Right renal pelvis (tissue), 4 donors: ENCODE data around the gene PHF11. TPM values are rescaled to one million over a fixed set of nuclear protein-coding genes. Genes with fewer than 3 reads are reported as not detected.
"Not testable (repeated sequence)": the region's sequence is repeated elsewhere in the genome, so short reads cannot be mapped to it uniquely, and the experiment has no call there.

ENCODE experiments used
- DNase-seq, 4 donors: peaks; one replicate each; pipeline ENCODE4 v3.0.0-alpha.2; 2013; ENCODE audit warnings: low read depth in 4 of 4, low spot score in 3 of 4, missing footprints in 1 of 4
- polyA plus RNA-seq, 4 donors: library from polyadenylated mRNA; unstranded; fragments of 120-200 nt; gene quantifications; one replicate each; pipeline ENCODE4 v1.2.1, GENCODE V29; 2013; ENCODE audit not compliant: insufficient read length in 4 of 4

The PHF11 gene
- 10 to 100 TPM; 26.8 to 42.5 (median 35.7) TPM for polyA plus RNA-seq

DNA sequence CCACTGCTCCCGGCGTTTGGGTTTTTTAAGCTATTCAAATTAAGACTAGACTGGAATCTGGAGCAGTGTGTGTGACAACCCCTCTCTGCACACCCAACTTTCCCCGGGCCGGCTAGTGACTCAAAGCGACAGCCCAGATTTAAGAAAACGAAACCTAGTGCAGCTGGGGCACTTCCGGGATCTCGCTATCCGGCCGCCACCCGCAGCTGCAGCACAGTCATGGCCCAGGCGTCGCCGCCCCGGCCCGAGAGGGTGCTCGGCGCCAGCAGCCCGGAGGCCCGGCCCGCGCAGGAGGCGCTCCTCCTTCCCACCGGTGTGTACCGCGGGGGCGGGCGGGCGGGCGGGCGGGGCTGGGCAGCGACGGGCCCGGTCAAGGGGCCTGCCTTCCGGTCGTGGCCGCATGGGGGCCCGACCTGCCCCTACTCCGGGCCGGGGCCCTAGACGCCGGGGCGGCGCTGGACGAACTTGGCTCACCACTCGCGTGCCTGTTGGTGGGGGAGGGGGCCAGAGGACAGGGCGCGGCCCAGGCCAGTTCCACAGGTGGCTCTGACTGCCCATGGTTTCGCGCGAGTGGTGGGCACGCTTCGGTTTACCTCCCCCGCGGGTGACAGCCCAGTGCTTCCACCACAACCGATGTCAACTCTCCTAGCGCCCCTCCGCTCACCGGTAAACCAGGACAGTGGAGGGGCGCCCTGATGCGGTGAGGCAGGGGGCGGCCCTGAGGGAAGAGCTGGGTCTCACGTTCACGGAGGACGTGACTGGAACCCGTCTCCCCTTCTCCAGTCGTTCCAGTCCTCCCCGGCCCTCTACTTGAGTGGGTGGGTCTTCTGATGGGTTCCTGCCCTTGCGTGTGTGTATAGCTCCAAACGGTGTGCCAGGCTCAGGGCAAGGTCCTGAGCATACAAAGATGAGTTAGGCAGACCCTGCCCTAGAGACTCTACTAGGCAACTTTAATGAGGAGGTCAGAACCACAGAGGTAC is at the start of gene PHF11:
Gene PHF11, plus strand, starts transcription at position 171 of the 980 bp plus-strand sequence. Its CDS starts 49 bp downstream, at position 220.
- DNase-seq, result peak; percentile 38 to 55 (median 41)

DNA sequence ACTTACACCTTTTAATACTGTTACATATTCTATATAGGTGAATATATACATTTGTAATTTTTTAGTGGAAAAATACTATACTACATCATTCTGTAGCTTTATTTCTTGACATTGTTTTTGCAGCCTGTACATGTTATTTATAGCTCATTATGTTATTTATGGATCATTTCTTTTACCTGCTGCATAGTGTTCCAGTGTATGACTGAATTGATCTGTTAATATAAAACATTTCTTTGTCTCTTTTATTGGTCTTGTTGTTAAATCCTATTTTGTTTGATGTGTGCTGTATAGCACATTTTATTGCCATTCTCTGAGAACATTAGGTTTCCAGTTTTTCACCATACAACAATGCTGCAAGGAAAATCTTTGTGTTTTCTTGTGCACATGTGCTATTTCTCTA is 49.3 kb upstream of the PHF11 start:
- no peak for DNase-seq

DNA sequence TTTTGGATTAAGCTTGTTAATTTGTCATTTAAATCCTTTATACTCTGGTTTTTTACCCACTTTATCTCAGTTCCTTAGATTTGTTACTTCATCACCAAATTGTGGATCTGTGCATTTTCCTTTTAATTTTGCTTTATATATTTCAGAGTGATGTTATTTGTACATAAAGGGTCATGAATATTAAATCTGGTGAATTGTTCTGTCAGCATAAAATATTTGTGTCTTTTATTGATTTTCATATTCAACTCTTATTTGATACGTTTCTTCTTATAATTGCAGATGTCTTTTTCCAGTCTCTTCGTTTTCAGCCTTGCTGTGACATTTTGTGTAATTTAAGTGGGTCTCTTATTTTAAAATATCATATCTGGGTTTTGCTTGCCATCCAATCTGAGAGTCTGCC is 47.0 kb upstream of the PHF11 start:
- no peak for DNase-seq

DNA sequence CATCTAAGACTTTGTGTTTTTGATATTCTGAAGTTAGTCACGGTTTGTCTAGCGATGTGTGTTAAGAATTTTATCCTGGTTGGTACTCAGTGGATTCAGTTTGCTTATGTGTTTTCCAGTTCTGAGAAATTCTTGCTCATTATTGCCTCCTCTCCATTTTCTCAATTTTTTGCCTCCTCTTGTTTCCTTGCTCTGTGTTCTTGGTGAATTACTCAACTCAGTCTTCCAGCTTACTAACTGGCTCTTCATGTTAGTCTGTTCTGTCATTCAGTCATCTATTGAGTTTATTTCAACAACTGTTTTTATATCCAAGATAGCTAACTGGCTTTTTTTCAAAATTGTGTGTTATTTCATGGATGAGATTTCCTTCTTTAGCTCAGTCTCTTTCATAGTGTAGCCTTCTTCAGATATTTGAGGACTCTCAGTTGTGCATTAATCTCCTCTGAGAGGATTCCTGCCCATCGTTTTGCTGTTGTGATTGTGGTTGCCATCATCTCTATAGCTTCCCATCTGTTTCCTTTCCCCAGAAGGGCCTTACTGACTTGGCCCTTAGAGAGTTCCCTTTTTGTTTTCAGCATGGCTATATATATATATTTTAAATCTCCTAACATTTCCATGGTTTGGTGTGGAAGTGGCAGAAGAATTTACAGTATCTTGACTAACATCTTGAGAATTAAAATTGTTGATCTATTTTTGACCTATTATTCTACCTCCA is 45.5 kb upstream of the PHF11 start:
- DNase-seq, result no peak

DNA sequence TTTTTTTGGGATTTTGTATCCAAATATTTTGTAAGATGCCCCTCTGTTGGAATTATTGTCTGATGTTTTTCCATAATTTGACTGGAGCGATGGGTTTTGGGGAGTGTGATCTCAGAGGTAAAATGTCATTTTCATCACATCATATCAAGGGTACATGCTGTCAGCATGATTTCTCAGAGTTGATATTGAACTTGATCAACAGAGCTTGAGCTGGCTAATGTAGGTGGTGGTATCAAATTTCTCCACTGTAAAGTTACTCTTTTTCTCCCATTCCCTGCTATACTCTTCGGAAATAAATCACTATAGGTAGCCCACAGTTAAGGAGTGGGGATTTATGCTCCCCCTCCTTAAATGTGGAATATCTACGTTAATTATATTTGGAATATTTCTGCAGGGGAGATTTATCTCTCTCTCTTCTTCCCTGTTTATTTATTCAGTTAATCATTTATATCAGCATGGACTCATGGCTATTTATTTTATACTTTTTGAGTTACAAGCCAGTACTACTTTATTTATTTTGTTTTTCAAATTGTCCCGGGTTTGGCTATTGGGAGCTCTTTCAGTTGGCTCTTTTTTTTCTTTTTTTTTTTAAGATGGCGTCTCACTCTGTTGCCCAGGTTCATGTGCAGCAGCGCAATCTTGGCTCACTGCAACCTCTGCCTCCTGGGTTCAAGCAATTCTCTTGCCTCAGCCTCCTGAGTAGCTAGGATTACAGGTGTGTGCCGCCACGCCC is 42.9 kb upstream of the PHF11 start:
- DNase-seq, result no peak

DNA sequence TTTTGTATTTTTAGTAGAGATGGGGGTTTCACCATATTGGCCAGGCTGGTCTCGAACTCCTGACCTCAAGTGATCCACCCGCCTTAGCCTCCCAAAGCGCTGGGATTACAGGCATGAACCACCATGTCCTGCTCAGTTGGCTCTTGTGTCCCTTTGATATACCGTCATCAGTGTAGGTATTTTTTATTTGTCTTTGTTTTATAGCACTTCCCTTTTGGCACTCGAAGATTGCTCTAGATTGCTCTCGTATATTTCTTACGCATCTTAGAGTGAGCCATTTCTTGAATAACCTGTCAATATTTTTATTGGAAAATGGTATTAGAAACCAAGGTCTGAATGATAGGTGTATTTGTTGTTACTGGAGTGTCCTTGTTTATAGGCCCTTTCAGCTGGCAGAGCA is 42.3 kb upstream of the PHF11 start:
- no peak for DNase-seq

DNA sequence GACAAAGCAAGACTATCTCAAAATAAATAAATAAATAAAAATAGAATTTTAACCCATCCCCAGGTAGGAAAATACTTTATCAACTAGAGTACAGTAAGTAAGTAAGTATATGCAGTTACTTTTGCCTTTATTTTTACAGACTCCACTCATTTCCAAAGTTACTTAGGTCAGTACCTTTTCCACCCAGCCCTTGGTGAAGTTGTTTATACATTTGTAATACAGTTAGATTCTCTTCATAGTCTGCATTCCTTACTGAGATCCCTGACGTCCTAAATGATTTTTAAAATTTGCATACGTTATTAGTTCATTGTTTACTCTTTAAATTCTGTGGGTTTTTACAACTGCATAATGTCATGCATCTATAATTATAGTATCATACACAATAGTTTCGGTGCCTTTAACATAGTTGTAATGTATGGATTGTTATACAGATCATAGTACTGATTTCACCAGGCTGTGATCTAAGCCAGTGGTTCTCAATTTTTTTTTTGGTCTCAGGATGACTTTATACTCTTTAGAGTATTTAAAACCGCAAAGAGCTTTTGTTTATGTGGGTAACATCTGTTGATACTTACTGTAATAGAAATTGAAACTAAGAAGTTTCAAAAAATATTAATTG is 41.3 kb upstream of the PHF11 start:
- DNase-seq, result no peak

DNA sequence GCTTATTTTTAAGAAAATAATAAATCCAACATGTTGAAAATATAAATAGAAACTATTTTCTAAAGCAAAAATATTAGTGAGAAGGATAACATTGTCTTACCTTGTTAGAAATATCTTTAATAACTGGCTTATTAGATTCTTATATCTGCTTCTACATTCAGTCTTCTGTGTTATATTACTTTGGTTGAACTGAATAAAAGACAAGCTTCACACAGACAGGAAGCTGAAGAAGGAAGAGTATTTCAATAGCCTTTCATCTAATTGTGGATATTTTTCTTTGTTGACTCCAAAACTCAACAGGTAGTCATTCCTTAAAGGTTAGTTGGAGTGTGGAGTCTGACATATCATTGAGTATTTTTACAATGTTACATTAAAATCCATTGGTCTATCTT is 40.8 kb upstream of the PHF11 start:
- DNase-seq, result no peak

DNA sequence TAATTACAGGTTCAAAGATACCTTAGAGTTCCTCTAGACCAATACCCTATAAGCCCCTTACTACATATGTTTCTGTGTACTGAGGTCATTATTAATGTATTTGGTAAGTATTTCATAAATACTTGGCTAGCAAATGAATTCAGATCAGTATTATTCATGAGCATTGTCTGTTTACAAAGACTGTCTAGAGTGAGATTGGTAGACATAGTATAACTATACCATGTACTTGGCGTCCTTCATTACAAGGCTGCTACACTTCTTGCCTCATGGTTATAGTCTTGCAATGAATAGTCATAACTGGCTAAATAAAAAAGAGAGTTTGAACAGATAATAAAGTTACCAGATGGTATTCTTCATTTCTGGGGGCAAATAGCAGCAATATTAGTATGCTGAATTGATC is 39.6 kb upstream of the PHF11 start:
- DNase-seq, result no peak

DNA sequence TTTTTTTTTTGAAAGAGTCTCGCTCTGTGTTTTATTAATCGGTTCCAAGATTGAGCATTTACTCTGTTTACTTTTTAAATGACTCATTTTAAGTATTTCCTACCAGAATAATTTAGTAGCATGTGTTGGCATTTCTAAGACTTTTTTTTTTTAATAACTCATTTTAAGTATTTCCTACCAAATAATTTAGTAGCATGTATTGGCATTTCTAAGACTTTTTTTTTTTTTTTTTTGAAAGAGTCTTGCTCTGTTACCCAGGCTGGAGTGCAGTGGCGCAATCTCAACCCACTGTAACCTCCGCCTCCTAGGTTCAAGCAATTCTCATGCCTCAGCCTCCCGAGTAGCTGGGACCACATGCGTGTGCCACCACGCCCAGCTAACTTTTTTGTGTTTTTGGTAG is 38.5 kb upstream of the PHF11 start:
- DNase-seq, result no peak

DNA sequence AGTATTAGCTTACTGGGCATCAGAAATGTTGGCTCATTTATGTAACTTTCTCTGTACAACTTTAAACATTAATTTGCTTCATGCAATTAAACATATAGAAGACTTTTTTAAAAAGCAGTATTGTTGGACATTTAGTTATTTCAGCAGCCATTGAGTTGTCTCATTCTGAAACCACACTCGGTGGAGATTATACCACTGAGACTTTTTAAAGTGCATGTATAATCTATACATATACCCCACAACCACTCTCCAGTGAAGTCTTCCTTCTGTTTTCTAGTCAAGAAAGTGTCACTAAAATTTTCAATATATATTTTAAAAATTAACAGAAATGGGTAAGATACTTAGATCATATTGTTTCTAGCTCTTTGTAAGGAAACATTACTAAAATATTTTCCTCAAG is 36.2 kb upstream of the PHF11 start:
- no peak for DNase-seq

DNA sequence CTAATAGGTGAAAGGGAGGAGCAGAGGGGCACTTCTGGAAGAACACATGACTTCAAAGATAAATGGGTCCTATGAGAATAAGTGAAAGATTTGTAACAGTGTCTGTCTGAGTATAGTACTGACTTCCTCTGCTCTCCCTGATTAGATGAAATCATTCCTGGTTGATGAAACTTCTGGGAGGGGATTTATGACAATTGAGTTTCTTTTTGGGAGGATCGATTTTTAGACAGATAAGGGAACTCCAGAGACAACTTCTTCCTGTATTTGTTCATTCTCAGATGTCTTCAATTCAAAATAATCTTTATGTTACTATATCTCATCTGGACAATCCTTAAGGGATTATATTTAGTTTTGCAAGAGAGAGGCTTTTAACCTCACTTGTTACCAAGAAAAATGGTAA is 31.7 kb upstream of the PHF11 start:
- no peak for DNase-seq

DNA sequence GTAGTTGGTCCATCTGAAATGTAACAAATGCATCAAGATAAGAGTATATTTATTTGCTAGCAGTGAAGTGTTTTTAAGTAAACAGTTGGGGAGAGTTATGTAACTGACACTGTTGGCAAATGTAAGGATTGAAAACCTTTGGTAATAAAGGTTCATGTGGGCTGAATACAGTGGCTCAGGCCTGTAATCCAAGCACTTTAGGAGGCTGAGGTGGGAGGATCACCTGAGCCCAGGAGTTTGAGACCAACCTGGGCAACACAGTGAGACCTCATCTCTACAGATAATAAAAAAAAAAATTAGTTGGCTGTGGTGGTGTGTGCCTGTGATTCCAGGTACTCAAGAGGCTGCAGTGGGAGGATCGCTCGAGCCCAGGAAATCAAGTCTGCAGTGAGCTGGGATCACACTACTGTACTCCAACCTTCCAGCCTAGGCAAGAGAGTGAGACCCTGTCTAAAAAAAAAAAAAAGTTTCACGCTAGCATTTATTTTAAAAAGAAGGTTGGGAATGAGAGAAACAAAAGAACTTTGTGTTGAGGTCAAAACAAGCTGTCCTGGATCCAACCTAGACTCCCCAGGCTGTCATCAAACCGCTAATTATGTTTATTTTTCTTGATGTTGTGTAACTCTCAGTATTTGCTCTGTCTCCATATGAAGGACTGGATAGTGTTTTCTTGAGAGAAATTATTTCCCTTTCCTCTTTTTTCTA is 31.0 kb upstream of the PHF11 start:
- DNase-seq, result no peak

DNA sequence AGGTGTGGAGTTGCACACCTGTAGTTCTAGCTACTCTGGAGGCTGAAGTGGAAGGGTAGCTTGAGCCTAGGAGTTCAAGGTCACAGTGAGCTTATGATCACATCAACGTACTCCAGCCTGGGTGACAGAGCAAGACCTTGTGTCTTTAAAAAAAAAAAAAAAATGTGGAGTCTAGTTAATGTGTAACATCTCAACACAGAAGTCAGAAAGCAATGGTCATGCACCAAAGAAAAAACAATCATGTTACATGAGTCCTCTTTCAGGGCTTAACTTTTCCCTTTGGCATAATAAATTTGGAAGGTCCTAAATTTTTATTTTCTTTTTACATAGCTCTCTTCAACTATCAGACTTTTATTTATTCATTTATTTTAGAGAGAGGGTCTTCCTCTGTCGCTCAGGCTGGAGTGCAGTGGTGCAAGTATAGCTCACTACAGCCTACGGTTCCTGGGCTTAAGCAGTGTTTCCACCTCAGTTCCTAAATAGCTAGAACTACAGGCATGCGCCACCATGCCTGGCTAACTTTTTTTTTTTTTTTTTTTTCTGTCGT is 29.4 kb upstream of the PHF11 start:
- DNase-seq, result peak in 3 of 4 donors; percentile 20 to 47 (median 34)

DNA sequence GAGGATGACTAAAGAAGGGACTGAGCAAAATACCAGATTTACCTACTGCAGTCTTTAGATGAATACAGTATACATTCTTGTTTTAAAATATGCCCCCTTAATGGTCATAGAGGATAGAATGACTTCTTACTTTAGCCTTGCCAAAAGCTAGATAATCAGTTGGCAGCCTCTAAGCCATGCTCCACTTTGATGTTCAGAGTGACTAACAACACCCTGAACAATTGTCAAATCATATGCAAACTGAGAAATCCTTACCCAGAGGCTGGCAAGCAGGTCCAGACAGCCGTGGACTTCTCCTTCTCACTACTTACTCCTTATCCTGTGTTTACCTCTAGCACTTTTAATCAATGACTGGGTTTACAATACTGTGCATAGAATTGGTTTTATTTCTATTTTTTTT is 23.6 kb upstream of the PHF11 start:
- DNase-seq, result no peak

DNA sequence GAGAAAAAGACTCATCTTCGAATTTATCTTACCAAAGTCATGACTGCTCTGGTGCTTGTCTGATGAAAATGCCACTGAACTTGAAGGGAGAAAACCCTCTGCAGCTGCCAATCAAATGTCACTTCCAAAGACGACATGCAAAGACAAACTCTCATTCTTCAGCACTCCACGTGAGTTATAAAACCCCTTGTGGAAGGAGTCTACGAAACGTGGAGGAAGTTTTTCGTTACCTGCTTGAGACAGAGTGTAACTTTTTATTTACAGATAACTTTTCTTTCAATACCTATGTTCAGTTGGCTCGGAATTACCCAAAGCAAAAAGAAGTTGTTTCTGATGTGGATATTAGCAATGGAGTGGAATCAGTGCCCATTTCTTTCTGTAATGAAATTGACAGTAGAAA is 19.2 kb upstream of the PHF11 start:
- no peak for DNase-seq

DNA sequence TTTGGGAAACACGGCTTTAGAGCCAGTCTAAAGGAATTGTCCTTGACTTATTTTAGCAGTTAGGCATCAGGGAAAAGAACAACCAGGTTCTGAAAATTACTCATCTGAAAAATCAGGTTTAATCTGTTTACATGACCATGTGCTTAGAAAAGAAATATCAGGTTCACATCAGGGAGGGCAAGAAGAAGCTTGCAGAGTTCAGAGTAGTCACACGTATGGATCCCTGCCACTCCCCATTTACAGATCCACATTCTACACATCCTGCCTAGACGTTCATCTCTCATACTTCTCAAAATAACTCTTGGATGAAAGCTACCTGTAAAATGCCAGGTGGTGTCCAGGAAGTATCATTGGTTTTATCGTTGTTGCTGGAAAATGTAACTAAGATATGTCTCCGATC is 14.0 kb upstream of the PHF11 start:
- no peak for DNase-seq

DNA sequence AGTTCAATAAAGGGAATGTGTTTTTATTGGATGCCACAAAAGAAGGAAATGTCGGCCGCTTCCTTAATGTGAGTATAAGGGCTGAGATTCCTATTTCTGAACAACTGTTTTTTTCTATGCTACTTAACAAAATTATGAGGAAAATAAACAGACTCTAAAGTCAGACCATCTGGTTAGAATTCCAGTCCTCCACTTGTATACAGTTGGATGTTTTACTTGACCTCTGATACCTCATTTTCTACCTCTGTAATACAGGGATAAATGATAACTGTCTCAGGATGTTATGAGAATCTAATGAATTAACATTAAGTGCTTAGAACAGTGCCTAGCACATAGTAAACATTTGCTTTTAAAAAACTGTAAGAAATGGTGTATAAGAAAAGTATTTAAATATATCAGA is 7.2 kb upstream of the PHF11 start:
- DNase-seq, result no peak

DNA sequence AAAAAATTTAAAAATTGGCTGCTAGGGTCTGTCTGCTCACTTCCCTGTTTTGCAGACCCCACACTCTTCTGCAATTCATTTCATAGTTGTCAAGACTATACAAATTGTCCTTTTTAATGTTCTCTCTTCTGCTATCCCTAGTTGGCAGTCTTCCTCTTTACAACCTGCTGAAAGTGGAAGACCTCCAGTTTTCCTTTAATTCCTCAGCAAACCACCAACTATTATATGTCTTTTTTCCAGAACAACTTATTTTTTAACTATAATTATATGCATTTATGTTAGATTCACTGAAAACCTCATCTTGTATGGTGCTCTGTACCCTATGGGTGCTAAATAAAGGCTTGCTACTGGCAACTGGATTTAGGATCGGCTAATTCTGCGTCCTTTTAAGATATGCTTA is 1.1 kb upstream of the PHF11 start:
- DNase-seq, result no peak

DNA sequence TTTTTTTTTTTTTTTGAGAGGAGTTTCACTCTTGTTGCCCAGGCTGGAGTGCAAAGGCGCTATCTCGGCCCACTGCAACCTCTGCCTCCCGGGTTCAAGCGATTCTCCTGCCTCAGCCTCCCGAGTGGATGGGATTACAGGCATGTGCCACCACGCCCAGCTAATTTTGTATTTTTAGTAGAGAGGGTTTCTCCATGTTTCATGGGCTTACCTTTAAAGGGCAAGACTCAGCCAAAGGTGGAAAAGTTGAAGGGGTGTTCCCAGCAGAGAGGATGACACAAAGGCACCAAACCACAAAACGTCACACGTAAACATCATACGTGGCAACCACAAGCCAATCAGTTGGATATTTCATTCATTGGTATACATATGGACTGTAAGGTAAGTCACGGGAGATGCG is 1.1 kb downstream of the PHF11 start:
- not testable (repeated sequence) for DNase-seq
